SK-N-SH (cell line): Measurements from ENCODE around the gene RXYLT1.

Source experiments
- EP300 ChIP-seq, 2 experiments: IDR thresholded peaks; 2 replicates each; pipeline versions ENCODE4 v1.4.0 to v1.6.1; 2012; ENCODE audit warnings: borderline replicate concordance in 1 of 2, low read depth in 1 of 2, low read length in 1 of 2
- EZH2phosphoT487 ChIP-seq: fragments of 200-600 bp; sonication (generic); IDR thresholded peaks from 2 replicates; pipeline ENCODE4 v1.6.1; 2017; ENCODE audit warnings: low read depth, mixed run types, mild to moderate bottlenecking, antibody characterized with exemption, moderate library complexity, borderline replicate concordance
- NFIC ChIP-seq: IDR thresholded peaks from 2 replicates; pipeline ENCODE4 v1.4.0; 2012; ENCODE audit warnings: borderline replicate concordance
- NRF1 ChIP-seq: IDR thresholded peaks from 2 replicates; pipeline ENCODE4 v1.6.1; 2012; ENCODE audit warnings: low read depth, mild to moderate bottlenecking, low read length
- POLR2AphosphoS5 ChIP-seq: IDR thresholded peaks from 2 replicates; pipeline ENCODE4 v1.6.1; 2012; ENCODE audit warnings: low read depth, low read length
- RAD21 ChIP-seq: IDR thresholded peaks from 2 replicates; pipeline ENCODE4 v1.6.1; 2012; ENCODE audit warnings: mild to moderate bottlenecking, low read length
- RCOR1 ChIP-seq: fragments of 150-350 bp; IDR thresholded peaks from 2 replicates; pipeline ENCODE4 v1.6.1; 2017; ENCODE audit warnings: antibody characterized with exemption, low read length
- YY1 ChIP-seq: IDR thresholded peaks from 2 replicates; pipeline ENCODE4 v1.4.0; 2012; ENCODE audit warnings: low read depth, mild to moderate bottlenecking
- TF ChIP-seq, protein P1 (sequence below): fragments of 200-600 bp; sonication (generic); IDR thresholded peaks from 2 replicates; pipeline ENCODE4 v1.6.1; 2017; ENCODE audit warnings: antibody characterized with exemption, mild to moderate bottlenecking, moderate library complexity
- TF ChIP-seq, protein P2 (sequence below): IDR thresholded peaks from 2 replicates; pipeline ENCODE4; 2012
- TF ChIP-seq, protein P3 (sequence below): IDR thresholded peaks from 2 replicates; pipeline ENCODE4 v1.6.1; 2012; ENCODE audit warnings: mild to moderate bottlenecking, low read depth, low read length, moderate library complexity
- TF ChIP-seq, protein P4 (sequence below): IDR thresholded peaks from 2 replicates; pipeline ENCODE4 v1.4.0; 2012; ENCODE audit warnings: low read depth

DNA sequence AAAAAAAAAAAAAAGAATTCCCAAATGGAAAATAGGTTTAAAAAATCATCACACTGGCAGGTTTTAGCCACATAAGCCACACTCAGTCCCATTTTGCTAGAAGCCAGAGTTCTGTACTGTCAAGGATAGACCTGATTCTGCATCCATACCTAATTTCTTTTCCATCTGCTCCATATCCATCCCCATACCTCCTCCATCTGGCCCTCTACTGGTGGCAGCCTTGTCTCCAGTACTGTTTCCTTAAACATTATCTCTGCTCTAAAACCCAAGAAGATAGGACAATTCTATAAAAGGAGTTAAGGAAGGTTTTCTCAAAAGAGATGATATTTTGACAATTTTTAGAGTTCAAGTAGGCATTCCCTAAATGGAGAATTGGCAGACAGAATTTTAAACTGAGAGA is 26.0 kb upstream of the RXYLT1 start:
- TF ChIP-seq, protein P1, sequence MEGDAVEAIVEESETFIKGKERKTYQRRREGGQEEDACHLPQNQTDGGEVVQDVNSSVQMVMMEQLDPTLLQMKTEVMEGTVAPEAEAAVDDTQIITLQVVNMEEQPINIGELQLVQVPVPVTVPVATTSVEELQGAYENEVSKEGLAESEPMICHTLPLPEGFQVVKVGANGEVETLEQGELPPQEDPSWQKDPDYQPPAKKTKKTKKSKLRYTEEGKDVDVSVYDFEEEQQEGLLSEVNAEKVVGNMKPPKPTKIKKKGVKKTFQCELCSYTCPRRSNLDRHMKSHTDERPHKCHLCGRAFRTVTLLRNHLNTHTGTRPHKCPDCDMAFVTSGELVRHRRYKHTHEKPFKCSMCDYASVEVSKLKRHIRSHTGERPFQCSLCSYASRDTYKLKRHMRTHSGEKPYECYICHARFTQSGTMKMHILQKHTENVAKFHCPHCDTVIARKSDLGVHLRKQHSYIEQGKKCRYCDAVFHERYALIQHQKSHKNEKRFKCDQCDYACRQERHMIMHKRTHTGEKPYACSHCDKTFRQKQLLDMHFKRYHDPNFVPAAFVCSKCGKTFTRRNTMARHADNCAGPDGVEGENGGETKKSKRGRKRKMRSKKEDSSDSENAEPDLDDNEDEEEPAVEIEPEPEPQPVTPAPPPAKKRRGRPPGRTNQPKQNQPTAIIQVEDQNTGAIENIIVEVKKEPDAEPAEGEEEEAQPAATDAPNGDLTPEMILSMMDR = peak; percentile 31; the same call in 1 of the 2 replicates
- TF ChIP-seq RAD21 (no peak), EP300 (IDR thresholded peaks at IDR 0.05; ENCODE audit: borderline replicate concordance in 1 of 2, low read depth in 1 of 2, low read length in 1 of 2) (no peak), NRF1 (no peak), POLR2AphosphoS5 (no peak), RCOR1 (no peak), NFIC (no peak), YY1 (no peak), EZH2phosphoT487 (no peak)
- TF ChIP-seq, protein P2, sequence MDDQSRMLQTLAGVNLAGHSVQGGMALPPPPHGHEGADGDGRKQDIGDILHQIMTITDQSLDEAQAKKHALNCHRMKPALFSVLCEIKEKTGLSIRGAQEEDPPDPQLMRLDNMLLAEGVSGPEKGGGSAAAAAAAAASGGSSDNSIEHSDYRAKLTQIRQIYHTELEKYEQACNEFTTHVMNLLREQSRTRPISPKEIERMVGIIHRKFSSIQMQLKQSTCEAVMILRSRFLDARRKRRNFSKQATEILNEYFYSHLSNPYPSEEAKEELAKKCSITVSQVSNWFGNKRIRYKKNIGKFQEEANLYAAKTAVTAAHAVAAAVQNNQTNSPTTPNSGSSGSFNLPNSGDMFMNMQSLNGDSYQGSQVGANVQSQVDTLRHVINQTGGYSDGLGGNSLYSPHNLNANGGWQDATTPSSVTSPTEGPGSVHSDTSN = no peak
- TF ChIP-seq, protein P3, sequence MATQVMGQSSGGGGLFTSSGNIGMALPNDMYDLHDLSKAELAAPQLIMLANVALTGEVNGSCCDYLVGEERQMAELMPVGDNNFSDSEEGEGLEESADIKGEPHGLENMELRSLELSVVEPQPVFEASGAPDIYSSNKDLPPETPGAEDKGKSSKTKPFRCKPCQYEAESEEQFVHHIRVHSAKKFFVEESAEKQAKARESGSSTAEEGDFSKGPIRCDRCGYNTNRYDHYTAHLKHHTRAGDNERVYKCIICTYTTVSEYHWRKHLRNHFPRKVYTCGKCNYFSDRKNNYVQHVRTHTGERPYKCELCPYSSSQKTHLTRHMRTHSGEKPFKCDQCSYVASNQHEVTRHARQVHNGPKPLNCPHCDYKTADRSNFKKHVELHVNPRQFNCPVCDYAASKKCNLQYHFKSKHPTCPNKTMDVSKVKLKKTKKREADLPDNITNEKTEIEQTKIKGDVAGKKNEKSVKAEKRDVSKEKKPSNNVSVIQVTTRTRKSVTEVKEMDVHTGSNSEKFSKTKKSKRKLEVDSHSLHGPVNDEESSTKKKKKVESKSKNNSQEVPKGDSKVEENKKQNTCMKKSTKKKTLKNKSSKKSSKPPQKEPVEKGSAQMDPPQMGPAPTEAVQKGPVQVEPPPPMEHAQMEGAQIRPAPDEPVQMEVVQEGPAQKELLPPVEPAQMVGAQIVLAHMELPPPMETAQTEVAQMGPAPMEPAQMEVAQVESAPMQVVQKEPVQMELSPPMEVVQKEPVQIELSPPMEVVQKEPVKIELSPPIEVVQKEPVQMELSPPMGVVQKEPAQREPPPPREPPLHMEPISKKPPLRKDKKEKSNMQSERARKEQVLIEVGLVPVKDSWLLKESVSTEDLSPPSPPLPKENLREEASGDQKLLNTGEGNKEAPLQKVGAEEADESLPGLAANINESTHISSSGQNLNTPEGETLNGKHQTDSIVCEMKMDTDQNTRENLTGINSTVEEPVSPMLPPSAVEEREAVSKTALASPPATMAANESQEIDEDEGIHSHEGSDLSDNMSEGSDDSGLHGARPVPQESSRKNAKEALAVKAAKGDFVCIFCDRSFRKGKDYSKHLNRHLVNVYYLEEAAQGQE = no peak
- TF ChIP-seq, protein P4, sequence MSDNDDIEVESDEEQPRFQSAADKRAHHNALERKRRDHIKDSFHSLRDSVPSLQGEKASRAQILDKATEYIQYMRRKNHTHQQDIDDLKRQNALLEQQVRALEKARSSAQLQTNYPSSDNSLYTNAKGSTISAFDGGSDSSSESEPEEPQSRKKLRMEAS = no peak
